HCT116 (cell line): ENCODE results near the gene KIF1A. TPM values are rescaled to one million over a fixed set of nuclear protein-coding genes. Genes with fewer than 3 reads are reported as not detected.

ENCODE experiments used
- ATAC-seq: fragments of 200-7000 bp; cut with Tn5 transposase; 2 replicates; pipeline ENCODE4 v1.9.1; 2020; ENCODE audit warnings: mild to moderate bottlenecking, moderate library complexity
- BruUV-seq: library from RNA; stranded (reverse); fragments of 400-500 nt; replicated peaks from 2 replicates; lab custom pipeline; 2021; lab: Mats Ljungman, UMichigan
- CTCF ChIA-PET: fragments of 300-600 bp; sonication (Branson Sonifier 250); formaldehyde crosslinking; loops from one replicate; lab custom pipeline; 2021; ENCODE audit warnings: antibody characterized with exemption; lab: Charles Lee
- POLR2A ChIA-PET: fragments of 300-600, 350-600 bp; sonication (Branson Sonifier 250); formaldehyde crosslinking; loops from one replicate; lab custom pipeline; 2021; ENCODE audit warnings: antibody characterized with exemption; lab: Charles Lee
- RAD21 ChIA-PET, 2 experiments: fragments of 300-600 bp; sonication (Branson Sonifier 250); formaldehyde crosslinking; loops; one replicate each; lab custom pipeline; 2023; ENCODE audit warnings: low total read pairs in 2 of 2; ENCODE audit not compliant: uncharacterized antibody in 2 of 2, unreplicated experiment in 2 of 2, low non-redundant PET in 1 of 2; lab: Charles Lee
- DNase-seq: peaks from one replicate; pipeline ENCODE4 v3.0.0-alpha.2; 2010; ENCODE audit warnings: low read depth, low spot score
- H2AFZ ChIP-seq: fragments of 200-600 bp; shearing (Covaris generic), sonication (generic); 2 replicates; pipeline ENCODE4 v1.6.1; 2017; ENCODE audit warnings: low read depth, mixed run types, mixed read lengths, antibody characterized with exemption, low read length; ENCODE audit not compliant: poor library complexity, severe bottlenecking
- H3K27ac ChIP-seq: 2 replicates; pipeline ENCODE4 v1.5.1; 2012; ENCODE audit warnings: low read depth, low read length
- H3K27me3 ChIP-seq: fragments of 200-600 bp; sonication (generic); 2 replicates; pipeline ENCODE4 v1.6.1; 2016; ENCODE audit warnings: mixed run types, low read length, mixed read lengths; ENCODE audit not compliant: insufficient read depth
- H3K36me3 ChIP-seq, 2 experiments: fragments of 200-500 bp in 1 of 2; fragments of 200-600 bp in 1 of 2; sonication (Bioruptor generic) in 1 of 2; sonication (generic) in 1 of 2; 2 replicates each; pipeline versions ENCODE4 v1.5.1 to v1.6.1; 2014 to 2016; ENCODE audit warnings: low read length in 2 of 2, inconsistent platforms in 1 of 2, mixed read lengths in 1 of 2, mixed run types in 1 of 2; ENCODE audit not compliant: insufficient read depth in 2 of 2, control insufficient read depth in 1 of 2
- H3K4me1 ChIP-seq, 2 experiments: fragments of 200-600 bp in 1 of 2; sonication (generic) in 1 of 2; 2 replicates each; pipeline versions ENCODE4 v1.5.1 to v1.6.1; 2012 to 2017; ENCODE audit warnings: low read length in 2 of 2, inconsistent platforms in 1 of 2, mild to moderate bottlenecking in 1 of 2, mixed read lengths in 1 of 2, mixed run types in 1 of 2, moderate library complexity in 1 of 2; ENCODE audit not compliant: insufficient read depth in 2 of 2, control insufficient read depth in 1 of 2
- H3K4me2 ChIP-seq: fragments of 200-600 bp; sonication (generic); 2 replicates; pipeline ENCODE4 v1.6.1; 2017; ENCODE audit warnings: mixed run types, low read length, mixed read lengths
- H3K4me3 ChIP-seq, 2 experiments: fragments of 200-600 bp in 1 of 2; sonication (generic) in 1 of 2; replicated peaks in 1 of 2; 2 replicates each; pipeline ENCODE4 v1.5.1; 2011 to 2016; ENCODE audit warnings: low read length in 2 of 2, control low read depth in 1 of 2, low read depth in 1 of 2, mild to moderate bottlenecking in 1 of 2, mixed read lengths in 1 of 2, mixed run types in 1 of 2
- H3K79me2 ChIP-seq: fragments of 200-600 bp; sonication (generic); 2 replicates; pipeline ENCODE4 v1.6.1; 2017; ENCODE audit warnings: mild to moderate bottlenecking, mixed run types, low read length, moderate library complexity, mixed read lengths; ENCODE audit not compliant: insufficient read depth
- H3K9ac ChIP-seq: fragments of 200-600 bp; sonication (generic); 2 replicates; pipeline ENCODE4 v1.6.1; 2016; ENCODE audit warnings: low read length, mixed read lengths
- H3K9me2 ChIP-seq: fragments of 200-600 bp; sonication (generic), shearing (Covaris generic); 2 replicates; pipeline ENCODE4 v1.6.1; 2017; ENCODE audit warnings: mixed run types, mild to moderate bottlenecking, moderate library complexity; ENCODE audit not compliant: insufficient read depth
- H3K9me3 ChIP-seq, 2 experiments: fragments of 200-500 bp in 1 of 2; fragments of 200-600 bp in 1 of 2; sonication (Bioruptor generic) in 1 of 2; sonication (generic) in 1 of 2; 2 replicates each; pipeline ENCODE4 v1.6.1; 2014 to 2017; ENCODE audit warnings: low read length in 2 of 2, mixed read lengths in 2 of 2, inconsistent platforms in 1 of 2, low read depth in 1 of 2, mild to moderate bottlenecking in 1 of 2, mixed run types in 1 of 2, moderate library complexity in 1 of 2; ENCODE audit not compliant: control insufficient read depth in 1 of 2, insufficient read depth in 1 of 2
- H4K20me1 ChIP-seq: fragments of 200-600 bp; sonication (generic), shearing (Covaris generic); 2 replicates; pipeline ENCODE4 v1.6.1; 2017; ENCODE audit warnings: mixed run types, mild to moderate bottlenecking, moderate library complexity; ENCODE audit not compliant: insufficient read depth
- CEBPB ChIP-seq: IDR thresholded peaks from 2 replicates; pipeline ENCODE4 v1.6.1; 2012; ENCODE audit warnings: low read depth
- EGR1 ChIP-seq: IDR thresholded peaks from 2 replicates; pipeline ENCODE4 v1.6.1; 2012; ENCODE audit warnings: low read depth
- ELF1 ChIP-seq: IDR thresholded peaks from 2 replicates; pipeline ENCODE4 v1.6.1; 2012; ENCODE audit warnings: low read depth, borderline replicate concordance
- EZH2 ChIP-seq: fragments of 200-600 bp; sonication (generic); IDR thresholded peaks from 2 replicates; pipeline ENCODE4 v1.6.1; 2017; ENCODE audit warnings: antibody characterized with exemption, mixed run types
- EZH2phosphoT487 ChIP-seq: fragments of 200-600 bp; IDR thresholded peaks from 2 replicates; pipeline ENCODE4 v1.6.1; 2018; ENCODE audit warnings: antibody characterized with exemption, borderline replicate concordance
- FOSL1 ChIP-seq: IDR thresholded peaks from 2 replicates; pipeline ENCODE4 v1.6.1; 2012; ENCODE audit warnings: low read depth
- RAD21 ChIP-seq: IDR thresholded peaks from 2 replicates; pipeline ENCODE4 v1.6.1; 2012; ENCODE audit warnings: low read depth, mild to moderate bottlenecking
- SP1 ChIP-seq: IDR thresholded peaks from 2 replicates; pipeline ENCODE4 v1.6.1; 2012; ENCODE audit warnings: low read depth
- SRF ChIP-seq: IDR thresholded peaks from 2 replicates; pipeline ENCODE4 v1.6.1; 2012; ENCODE audit warnings: low read depth
- TCF7L2 ChIP-seq: IDR thresholded peaks from 2 replicates; pipeline ENCODE4 v1.7.0; 2011; ENCODE audit warnings: borderline replicate concordance, inconsistent platforms; ENCODE audit not compliant: insufficient read depth, insufficient read length; ENCODE audit errors: extremely low read depth
- YY1 ChIP-seq: IDR thresholded peaks from 2 replicates; pipeline ENCODE4 v1.6.1; 2011; ENCODE audit warnings: low read length, low read depth, moderate library complexity, mild to moderate bottlenecking; ENCODE audit not compliant: insufficient replicate concordance; ENCODE audit errors: extremely low read depth
- ZFX ChIP-seq: fragments of 450-650 bp; IDR thresholded peaks from 2 replicates; pipeline ENCODE4 v1.6.1; 2017
- ZNF274 ChIP-seq: fragments of 200-500 bp; sonication (Bioruptor generic); IDR thresholded peaks from 2 replicates; pipeline ENCODE4 v1.6.1; 2014; ENCODE audit warnings: mild to moderate bottlenecking, low read depth, low read length, inconsistent platforms
- intact Hi-C: fragments of 100-400 bp; cut with micrococcal nuclease; formaldehyde crosslinking; loops from 2 replicates; pipeline ENCODE4 v1.10.0; 2022
- total RNA-seq: library from RNA; stranded (reverse); gene quantifications from one replicate; pipeline ENCODE4 v1.2.1, GENCODE V29; 2021; ENCODE audit not compliant: unreplicated experiment
- TF ChIP-seq, protein P1 (sequence below): IDR thresholded peaks from 2 replicates; pipeline ENCODE4 v1.6.1; 2012
- TF ChIP-seq, protein P2 (sequence below), 3 experiments: fragments of 200-600 bp in 1 of 3; sonication (generic) in 1 of 3; IDR thresholded peaks in 2 of 3; conservative IDR thresholded peaks in 1 of 3; 2 replicates each; pipeline ENCODE4 v1.5.1; 2012 to 2017; ENCODE audit warnings: low read depth in 2 of 3, low read length in 2 of 3, antibody characterized with exemption in 1 of 3, borderline replicate concordance in 1 of 3, control low read depth in 1 of 3, mild to moderate bottlenecking in 1 of 3, mixed read lengths in 1 of 3, mixed run types in 1 of 3, moderate library complexity in 1 of 3; ENCODE audit not compliant: insufficient read depth in 1 of 3
- TF ChIP-seq, protein P3 (sequence below): IDR thresholded peaks from 2 replicates; pipeline ENCODE4 v1.6.1; 2012

The KIF1A gene
- total RNA-seq, 1 experiment from 2014 or later: 0.27 TPM

DNA sequence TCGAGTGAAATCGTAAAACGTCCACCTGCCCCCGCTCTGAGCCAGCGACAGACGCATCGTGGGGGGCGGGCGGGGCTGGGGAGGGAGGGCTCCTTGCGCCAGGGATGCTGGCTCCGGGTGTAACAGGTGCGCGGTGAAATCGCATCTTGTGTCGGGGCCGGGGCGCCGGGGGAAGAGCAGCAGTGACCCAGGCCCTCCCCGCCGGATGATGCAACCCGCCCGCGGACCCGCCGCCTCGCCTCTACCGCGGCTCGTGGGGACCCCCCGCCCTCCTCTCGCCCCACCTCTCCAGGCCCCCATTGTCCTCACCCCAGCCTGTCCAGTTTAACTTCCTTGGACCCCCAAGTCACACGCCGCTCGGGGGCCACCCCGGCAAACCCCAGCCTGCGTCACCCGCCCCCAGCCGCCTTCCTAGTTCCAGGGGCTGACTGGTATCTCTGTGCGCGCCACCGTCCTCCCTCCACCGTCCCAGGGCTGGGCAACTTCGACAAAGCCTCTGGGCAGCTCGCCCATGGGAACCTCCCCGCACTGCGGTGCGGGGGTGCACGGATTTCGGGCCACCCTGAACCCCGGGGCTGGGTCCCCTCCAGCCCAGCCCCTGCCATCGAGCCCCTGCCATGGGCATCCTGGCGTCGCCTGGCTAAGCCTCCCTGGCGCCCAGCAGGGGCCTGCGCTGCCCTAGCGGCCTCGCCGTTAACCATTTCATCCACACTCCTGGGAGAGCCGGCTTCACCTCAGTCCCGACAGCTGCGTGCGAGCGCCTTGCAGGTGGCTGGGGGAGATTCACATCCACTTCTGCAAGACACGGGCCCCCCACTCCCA lies 799 bp upstream of the KIF1A start:
- ATAC-seq (no peak), DNase-seq (no peak)
- no TSS peak for BruUV-seq
- no peaks in the 10 kb centered on the region for H3K4me1 ChIP-seq
- no peaks in the 10 kb centered on the region for H3K36me3 ChIP-seq
- ChIA-PET RAD21 (no interaction called here), CTCF (no interaction called here)
- H3K9ac ChIP-seq: no peak overlapping the region
- H3K79me2 ChIP-seq: no peaks in the 10 kb centered on the region
- no peak overlapping the region for H2AFZ ChIP-seq
- H3K27ac ChIP-seq: no peak overlapping the region
- H3K4me2 ChIP-seq: no peak overlapping the region
- TF ChIP-seq ELF1 (no peak), ZFX (no peak), EZH2phosphoT487 (no peak), FOSL1 (no peak), EGR1 (no peak), TCF7L2 (no peak), RAD21 (no peak), SP1 (no peak), YY1 (no peak), EZH2 (no peak), ZNF274 (no peak), CEBPB (no peak), SRF (no peak)
- TF ChIP-seq, protein P1, sequence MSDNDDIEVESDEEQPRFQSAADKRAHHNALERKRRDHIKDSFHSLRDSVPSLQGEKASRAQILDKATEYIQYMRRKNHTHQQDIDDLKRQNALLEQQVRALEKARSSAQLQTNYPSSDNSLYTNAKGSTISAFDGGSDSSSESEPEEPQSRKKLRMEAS: no peak
- TF ChIP-seq, protein P2, sequence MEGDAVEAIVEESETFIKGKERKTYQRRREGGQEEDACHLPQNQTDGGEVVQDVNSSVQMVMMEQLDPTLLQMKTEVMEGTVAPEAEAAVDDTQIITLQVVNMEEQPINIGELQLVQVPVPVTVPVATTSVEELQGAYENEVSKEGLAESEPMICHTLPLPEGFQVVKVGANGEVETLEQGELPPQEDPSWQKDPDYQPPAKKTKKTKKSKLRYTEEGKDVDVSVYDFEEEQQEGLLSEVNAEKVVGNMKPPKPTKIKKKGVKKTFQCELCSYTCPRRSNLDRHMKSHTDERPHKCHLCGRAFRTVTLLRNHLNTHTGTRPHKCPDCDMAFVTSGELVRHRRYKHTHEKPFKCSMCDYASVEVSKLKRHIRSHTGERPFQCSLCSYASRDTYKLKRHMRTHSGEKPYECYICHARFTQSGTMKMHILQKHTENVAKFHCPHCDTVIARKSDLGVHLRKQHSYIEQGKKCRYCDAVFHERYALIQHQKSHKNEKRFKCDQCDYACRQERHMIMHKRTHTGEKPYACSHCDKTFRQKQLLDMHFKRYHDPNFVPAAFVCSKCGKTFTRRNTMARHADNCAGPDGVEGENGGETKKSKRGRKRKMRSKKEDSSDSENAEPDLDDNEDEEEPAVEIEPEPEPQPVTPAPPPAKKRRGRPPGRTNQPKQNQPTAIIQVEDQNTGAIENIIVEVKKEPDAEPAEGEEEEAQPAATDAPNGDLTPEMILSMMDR (IDR thresholded peaks at IDR 0.05 in 2 of 3, conservative IDR thresholded peaks at IDR 0.05 in 1 of 3; ENCODE audit: borderline replicate concordance in 1 of 3, insufficient read depth in 1 of 3, low read depth in 2 of 3, low read length in 2 of 3): no peak
- TF ChIP-seq, protein P3, sequence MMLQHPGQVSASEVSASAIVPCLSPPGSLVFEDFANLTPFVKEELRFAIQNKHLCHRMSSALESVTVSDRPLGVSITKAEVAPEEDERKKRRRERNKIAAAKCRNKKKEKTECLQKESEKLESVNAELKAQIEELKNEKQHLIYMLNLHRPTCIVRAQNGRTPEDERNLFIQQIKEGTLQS: no peak
- TF ChIP-seq, all 23 proteins: peak for 0
- Histone ChIP-seq H3K9me2 (no peaks in the 10 kb centered on the region), H4K20me1 (no peaks in the 10 kb centered on the region), H3K27me3 (no peaks in the 10 kb centered on the region), H3K4me3 (no peak overlapping the region), H3K9me3 (no peaks in the 10 kb centered on the region)
- POLR2A ChIA-PET: no interaction called here
- intact Hi-C loops: no loop called here
